ENCODE results near the gene RAP1GDS1. TPM values are rescaled to one million over a fixed set of nuclear protein-coding genes. Genes with fewer than 3 reads are reported as not detected.

The RAP1GDS1 gene
- total and polyA plus RNA-seq, 2 of the 4 experiments (the other 2 are of a cell fraction): 29.0 to 85.1 TPM

- no peak overlapping the region for H4K8ac ChIP-seq (ENCODE audit: low read depth in 2 of 2, low read length in 2 of 2)
- no peak overlapping the region for H3K4me2 ChIP-seq (ENCODE audit: low read depth, low read length)
- intact Hi-C loops (cut with micrococcal nuclease): loop anchor here (5.0 kb wide), 1 partner anchor 45 kb away; no protein-coding TSS in a partner anchor
- no peak overlapping the region for H3K56ac ChIP-seq (ENCODE audit: extremely low read depth, insufficient read depth, low read length)
- H3K18ac ChIP-seq (ENCODE audit: low read depth, low read length): no peak overlapping the region
- H3K4me3 ChIP-seq (ENCODE audit: insufficient read depth, low read depth, low read length): no peak overlapping the region
- no peak overlapping the region for H3K9ac ChIP-seq (ENCODE audit: low read depth, low read length)
- H3K9me3 ChIP-seq (ENCODE audit: control insufficient read depth, insufficient read depth, low read length): no peaks in the 10 kb centered on the region
- BruUV-seq (replicated peaks): no TSS peak
- H3K36me3 ChIP-seq (ENCODE audit: control insufficient read depth, insufficient read depth, low read length): no peaks in the 10 kb centered on the region
- H2BK5ac ChIP-seq (ENCODE audit: low read depth, low read length, poor library complexity, severe bottlenecking): no peak overlapping the region
- H4K91ac ChIP-seq (ENCODE audit: insufficient read depth, low read depth, low read length): no peak overlapping the region
- no peak overlapping the region for H2AK9ac ChIP-seq (replicated peaks; ENCODE audit: low read depth, low read length, poor library complexity)
- WGBS, 2 experiments (ENCODE audit: extremely low coverage in 2 of 2, insufficient read length in 1 of 2): no CpG with 5 or more reads among the region's 3 CpGs
- H4K5ac ChIP-seq (ENCODE audit: low read depth, low read length): no peak overlapping the region
- H4K20me1 ChIP-seq (ENCODE audit: insufficient read depth, low read length): no peaks in the 10 kb centered on the region
- H2AFZ ChIP-seq (replicated peaks; ENCODE audit: low read length, poor library complexity): no peak overlapping the region
- ATAC-seq (ENCODE audit: low read depth) (no peak), DNase-seq (peak; percentile 30)
- POLR2A ChIA-PET (ENCODE audit: unreplicated experiment): no interaction called here
- no peak overlapping the region for H3K4ac ChIP-seq (ENCODE audit: low read depth, low read length)
- no peak overlapping the region for H3K27ac ChIP-seq (ENCODE audit: insufficient read depth, low read length)
- in situ Hi-C loops (cut with MboI; ENCODE audit: low sequenced_read_pairs): no loop called here
- dilution Hi-C loops (cut with HindIII; ENCODE audit: low sequenced_read_pairs, unreplicated experiment): no loop called here
- H2BK20ac ChIP-seq (ENCODE audit: low read depth, low read length): no peak overlapping the region
- H3K14ac ChIP-seq (replicated peaks; ENCODE audit: low read depth, low read length): no peak overlapping the region
- H2AK5ac ChIP-seq (ENCODE audit: low read depth, low read length): no peak overlapping the region
- H2BK120ac ChIP-seq (ENCODE audit: low read depth, low read length): no peak overlapping the region
- H3K79me1 ChIP-seq (ENCODE audit: low read depth in 1 of 2, low read length in 2 of 2): no peaks in the 10 kb centered on the region
- H2BK15ac ChIP-seq (ENCODE audit: low read depth, low read length): no peak overlapping the region
- H3K27me3 ChIP-seq (ENCODE audit: control insufficient read depth, insufficient read depth, low read length): no peaks in the 10 kb centered on the region
- H3K23ac ChIP-seq (ENCODE audit: low read depth, low read length): no peak overlapping the region
- no peaks in the 10 kb centered on the region for H3K9me1 ChIP-seq (ENCODE audit: insufficient read depth, low read length)
- H3K4me1 ChIP-seq (ENCODE audit: control insufficient read depth, insufficient read depth, low read length): no peaks in the 10 kb centered on the region
- CTCF ChIA-PET: no interaction called here
- no peak for TF ChIP-seq ELK1 (IDR thresholded peaks at IDR 0.05; ENCODE audit: borderline replicate concordance, low read depth, low read length)
- TF ChIP-seq CEBPB (IDR thresholded peaks at IDR 0.05; ENCODE audit: low read depth, low read length): peak; percentile 89
These were observed 29.0 kb upstream of the RAP1GDS1 start for GRCh38 chr4:98232202-98232601.

All from IMR-90 (cell line).